ENCODE data around the gene PPP2R5C. TPM values are rescaled to one million over a fixed set of nuclear protein-coding genes. Genes with fewer than 3 reads are reported as not detected.

PPP2R5C gene
- total and polyA plus RNA-seq, 9 of the 15 experiments (the other 6 are each of a cell fraction or from before 2014, with no cell fraction given) = 284 to 617 (median 395) TPM

DNA sequence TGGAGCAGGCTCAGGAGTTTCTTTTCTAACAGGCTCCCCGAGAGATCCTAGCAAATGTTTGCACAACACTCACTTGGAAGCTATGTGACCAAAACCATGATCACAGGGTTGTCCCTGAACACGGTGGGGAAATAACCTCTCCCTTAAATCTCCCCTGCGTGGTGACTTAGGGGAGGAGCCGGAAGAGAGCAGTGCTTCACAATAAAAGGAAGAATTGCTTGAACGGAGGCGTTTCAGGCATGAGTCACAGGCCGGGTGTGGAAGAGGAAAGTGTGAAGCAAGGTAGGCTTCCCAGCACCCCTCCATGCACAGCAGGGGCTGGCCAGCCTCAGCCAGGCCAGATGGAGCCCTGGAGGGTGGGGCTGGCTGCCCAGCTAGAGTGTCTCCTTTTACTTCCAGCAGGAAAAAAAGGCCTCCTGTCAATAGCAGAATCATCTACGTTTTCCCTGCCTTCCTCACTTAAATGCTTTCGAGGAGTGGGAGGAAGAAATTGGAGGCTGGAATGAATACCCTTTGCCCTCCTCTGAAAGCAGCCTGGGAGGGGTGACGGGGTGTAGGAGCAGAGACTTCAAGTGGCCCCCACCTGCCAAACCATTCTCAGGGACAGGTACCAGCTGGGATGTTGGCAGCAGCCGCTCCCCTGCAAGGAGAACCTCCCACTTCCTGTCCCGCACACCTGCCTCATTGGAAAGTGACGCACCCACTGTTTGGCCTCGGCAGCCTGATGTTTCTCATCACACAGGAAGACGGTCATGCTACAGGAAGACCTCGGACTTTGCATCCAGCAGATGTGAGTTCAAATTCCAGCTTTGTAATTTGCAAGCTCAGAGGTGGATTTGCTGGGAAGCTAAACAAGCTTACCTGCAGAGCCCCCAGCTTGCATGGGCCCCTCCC is 30.1 kb upstream of the PPP2R5C start (continued):
- TF ChIP-seq CBX1 (IDR thresholded peaks at IDR 0.05; ENCODE audit: low read depth) (no peak), MTA2 (IDR thresholded peaks at IDR 0.05; ENCODE audit: low read depth) (no peak), E4F1 (CRISPR knock-in tag; IDR thresholded peaks at IDR 0.05; ENCODE audit: borderline replicate concordance) (no peak), ZBTB7A (IDR thresholded peaks at IDR 0.05; ENCODE audit: borderline replicate concordance, control insufficient read depth, low read depth, low read length) (peak; percentile 43; the same call in 1 of the 2 replicates), FOXJ3 (CRISPR knock-in tag; IDR thresholded peaks at IDR 0.05) (no peak), ZZZ3 (IDR thresholded peaks at IDR 0.05) (no peak), BRCA1 (IDR thresholded peaks at IDR 0.05) (no peak), BRCA1 (CRISPR knock-in tag; IDR thresholded peaks at IDR 0.05) (no peak), TBL1XR1 (IDR thresholded peaks at IDR 0.05; ENCODE audit: low read length in 2 of 2) (no peak), PRDM10 (IDR thresholded peaks at IDR 0.05; ENCODE audit: partially characterized antibody) (peak; percentile 39), TEAD1 (CRISPR knock-in tag; IDR thresholded peaks at IDR 0.05) (no peak), ZBTB49 (CRISPR knock-in tag; IDR thresholded peaks at IDR 0.05; ENCODE audit: borderline replicate concordance) (no peak), CHCHD3 (CRISPR knock-in tag; IDR thresholded peaks at IDR 0.05) (no peak), TCF7L2 (IDR thresholded peaks at IDR 0.05; ENCODE audit: low read depth, low read length) (no peak)
- TF ChIP-seq, protein P1, sequence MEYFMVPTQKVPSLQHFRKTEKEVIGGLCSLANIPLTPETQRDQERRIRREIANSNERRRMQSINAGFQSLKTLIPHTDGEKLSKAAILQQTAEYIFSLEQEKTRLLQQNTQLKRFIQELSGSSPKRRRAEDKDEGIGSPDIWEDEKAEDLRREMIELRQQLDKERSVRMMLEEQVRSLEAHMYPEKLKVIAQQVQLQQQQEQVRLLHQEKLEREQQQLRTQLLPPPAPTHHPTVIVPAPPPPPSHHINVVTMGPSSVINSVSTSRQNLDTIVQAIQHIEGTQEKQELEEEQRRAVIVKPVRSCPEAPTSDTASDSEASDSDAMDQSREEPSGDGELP (CRISPR knock-in tag; IDR thresholded peaks at IDR 0.05; ENCODE audit: borderline replicate concordance) = peak; percentile 54; the same call in 1 of the 2 replicates
- TF ChIP-seq, protein P2, sequence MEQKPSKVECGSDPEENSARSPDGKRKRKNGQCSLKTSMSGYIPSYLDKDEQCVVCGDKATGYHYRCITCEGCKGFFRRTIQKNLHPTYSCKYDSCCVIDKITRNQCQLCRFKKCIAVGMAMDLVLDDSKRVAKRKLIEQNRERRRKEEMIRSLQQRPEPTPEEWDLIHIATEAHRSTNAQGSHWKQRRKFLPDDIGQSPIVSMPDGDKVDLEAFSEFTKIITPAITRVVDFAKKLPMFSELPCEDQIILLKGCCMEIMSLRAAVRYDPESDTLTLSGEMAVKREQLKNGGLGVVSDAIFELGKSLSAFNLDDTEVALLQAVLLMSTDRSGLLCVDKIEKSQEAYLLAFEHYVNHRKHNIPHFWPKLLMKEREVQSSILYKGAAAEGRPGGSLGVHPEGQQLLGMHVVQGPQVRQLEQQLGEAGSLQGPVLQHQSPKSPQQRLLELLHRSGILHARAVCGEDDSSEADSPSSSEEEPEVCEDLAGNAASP (IDR thresholded peaks at IDR 0.05) = no peak
